HG02571 (cell line): ENCODE results near the gene KDM2B.
A peak's percentile ranks its signal among the peaks of the same experiment; 100 is the strongest.

Source experiments
- ATAC-seq: cut with Tn5 transposase; IDR thresholded peaks from one replicate; pipeline ENCODE4 v1.9.1; 2021; ENCODE audit warnings: mild to moderate bottlenecking, moderate library complexity; ENCODE audit not compliant: unreplicated experiment

KDM2B gene

DNA sequence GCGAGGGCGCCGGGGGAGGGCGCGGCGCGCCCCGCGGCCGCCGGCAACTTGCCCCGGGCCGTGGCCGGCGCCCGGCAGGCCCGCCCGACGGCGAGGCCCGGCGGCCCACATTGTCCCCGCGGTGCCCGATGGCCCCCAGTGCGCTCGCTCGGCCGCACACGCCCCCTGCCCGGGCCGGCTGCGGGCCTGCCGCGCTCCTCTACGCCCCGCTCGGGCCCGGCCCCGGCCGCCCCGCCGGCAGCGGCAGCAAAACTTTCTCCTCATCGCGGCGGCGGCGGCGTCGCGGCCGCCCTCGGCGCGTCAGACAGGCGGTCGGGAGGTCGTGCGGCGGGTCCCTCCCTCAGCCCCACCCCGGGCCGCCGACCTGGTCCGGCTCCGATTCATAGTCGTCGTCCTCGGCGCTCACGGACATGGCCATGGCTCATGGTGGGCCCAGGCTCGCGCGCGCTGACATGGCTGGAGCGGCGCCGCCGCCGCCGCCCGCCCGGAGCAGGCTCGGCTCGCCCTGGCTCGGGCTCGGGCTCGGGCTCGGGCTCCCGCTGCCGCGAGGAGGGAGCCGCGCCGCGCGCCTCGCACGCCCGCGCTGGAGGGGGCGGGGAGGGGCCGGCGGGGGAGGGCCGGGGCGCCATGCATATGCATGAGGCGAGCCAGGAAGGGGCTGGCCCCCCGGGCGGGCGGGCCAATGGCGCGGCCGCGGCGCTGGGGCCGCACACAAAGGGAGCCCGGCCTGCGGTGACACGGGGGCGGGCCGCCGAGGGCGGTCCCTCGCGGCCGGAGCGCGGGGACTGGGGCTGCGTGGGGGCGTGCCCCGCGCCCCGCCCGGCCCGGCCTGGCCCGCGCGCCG lies 113.8 kb downstream of the KDM2B start:
- ATAC-seq = peak; percentile 86

DNA sequence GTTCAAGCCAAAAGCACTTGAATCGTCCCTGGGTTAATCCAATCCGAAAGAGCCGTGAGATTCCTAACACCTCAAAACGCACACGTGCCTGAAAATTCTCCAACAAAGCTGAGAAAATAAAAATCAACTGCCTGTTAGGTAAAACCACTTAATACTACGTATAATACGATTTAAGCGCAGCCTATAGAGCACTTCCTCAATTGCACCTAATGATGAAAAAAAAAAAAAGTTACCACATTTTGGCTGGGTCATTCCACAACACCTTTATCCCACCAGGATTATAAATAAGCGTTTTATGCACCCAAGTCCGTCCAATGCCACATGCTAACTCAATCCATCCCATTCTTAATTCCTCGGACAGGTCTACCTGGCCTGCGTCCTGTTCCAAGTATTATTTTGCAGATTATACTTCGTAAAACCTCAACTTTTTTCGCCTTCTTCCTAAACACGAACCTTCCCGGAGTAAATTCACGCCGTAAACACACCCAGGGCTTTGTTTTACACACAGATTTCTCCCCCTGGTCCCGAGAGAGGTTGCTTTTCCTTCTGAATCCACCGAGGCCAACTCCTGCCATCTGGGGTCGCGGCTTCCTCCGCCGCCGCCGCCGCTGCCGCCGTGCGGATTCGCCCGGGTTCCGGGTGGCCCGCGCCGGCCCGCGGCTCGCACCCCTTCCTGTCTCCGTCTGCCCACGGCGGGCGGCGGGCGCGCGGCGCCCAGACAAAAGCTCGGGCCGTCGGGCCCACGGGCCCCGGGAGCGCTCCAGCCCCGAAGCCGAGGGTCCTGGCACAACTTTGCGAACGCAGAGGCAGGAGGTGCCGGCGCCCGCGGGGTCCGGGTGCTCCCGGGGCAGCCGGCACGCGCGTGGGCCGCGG lies 114.7 kb downstream of the KDM2B start:
- peak; percentile 9 for ATAC-seq

DNA sequence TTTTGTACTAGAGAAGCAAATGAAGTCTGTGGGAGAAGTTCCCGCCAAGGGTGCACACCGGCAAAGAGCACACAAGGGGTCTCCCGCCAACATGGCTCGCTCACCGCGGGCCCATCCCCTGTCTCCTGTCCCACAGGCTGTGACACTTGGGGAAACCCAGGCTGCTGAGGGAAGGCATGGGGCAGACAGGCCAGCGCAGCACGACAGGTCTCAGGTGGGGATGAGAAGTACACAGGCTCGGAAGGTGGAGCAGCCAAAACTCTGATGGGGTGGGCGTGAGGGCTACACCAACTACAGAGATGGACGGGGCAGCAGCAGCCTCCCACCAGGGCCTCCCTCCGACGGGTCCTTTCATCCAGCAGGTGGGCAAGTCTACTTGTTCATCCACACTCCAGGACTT lies 116.5 kb downstream of the KDM2B start:
- ATAC-seq = no peak

DNA sequence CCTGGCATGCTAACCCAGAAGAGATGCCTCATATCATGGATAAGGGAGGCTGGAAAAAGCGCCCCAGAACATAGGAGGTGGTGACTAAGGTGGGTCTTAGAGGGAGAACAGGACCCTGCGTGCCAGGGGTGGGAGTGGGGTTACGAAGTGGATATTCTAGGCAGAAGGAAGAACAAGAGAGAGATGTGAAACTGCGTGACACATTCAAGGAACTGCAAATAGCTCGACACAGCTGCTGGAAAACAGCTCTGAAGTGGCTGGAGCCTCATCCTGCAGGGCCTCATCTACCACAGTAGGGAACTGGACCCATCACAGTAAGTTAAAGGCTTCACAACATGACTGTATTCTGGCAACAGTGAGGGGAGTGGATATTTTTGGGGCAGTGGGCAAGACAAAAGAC lies 119.8 kb downstream of the KDM2B start:
- no peak for ATAC-seq

DNA sequence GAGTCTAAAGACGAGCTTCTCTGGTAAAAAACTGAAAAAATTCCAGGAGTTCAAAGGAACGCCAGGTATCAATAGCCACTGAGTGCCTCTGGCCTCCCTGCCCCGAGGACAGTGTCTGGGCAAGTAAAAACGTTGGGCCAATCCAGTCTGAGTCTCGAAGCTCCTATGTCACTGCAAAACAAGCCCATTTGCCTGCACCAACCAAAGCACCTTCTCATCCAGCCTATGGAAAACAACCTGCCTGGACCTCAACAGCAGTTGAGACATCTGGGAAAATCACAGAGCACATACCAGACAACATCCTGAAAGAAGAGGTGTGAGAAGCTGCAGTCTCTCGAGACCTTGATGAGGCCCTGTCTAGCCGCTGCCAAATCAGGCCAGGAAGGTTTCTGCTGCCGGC lies 124.3 kb downstream of the KDM2B start:
- ATAC-seq = no peak

DNA sequence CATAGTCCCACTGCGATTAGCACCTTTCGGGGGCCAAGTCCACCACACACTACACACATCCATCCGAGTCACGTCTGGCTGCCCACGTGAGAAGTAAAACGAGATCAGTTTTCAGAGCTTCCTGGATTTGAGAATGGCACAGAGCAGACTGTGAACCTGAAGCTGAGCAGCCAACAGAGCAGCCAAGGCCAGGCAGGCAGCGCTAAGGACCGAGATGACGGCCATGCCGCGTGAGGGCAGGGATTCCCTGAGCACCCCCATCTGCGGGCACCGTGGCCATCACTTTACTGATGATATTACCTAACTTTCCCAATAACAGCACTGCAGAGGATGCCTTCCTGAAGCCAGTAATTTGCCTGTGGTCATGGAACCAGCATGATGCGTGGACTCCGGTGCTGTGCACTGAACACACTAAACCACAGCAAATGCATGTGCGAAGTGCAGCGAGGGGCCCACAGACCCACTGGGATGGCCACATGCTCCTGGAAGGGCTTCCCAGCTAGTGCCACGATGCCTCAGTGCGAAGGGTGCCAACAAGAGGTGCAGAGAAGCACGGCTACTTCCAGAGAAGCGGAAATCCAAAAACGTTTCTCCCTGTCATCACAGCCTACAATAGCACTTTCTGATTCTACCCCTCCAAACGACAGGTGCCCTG lies 124.9 kb downstream of the KDM2B start:
- no peak for ATAC-seq

DNA sequence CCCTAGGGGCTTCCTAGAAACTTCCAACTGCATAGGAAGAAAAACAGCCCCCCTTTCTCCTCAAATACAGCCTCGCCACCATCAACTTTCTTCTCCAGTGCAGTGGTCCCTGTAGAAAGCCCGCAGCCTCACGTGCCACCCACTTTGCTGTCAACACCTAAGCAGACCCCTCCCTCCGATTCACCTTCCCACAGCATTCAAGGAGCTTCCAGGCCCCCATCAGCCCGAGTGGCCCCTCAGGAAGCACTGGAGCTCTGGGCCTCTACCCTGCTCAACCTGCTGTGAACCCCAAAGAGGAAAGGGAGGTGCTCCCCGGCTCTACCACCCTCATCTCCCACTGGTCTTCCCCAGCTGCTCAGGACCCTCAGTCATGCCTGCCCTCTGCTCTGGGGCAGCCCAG lies 125.9 kb downstream of the KDM2B start:
- no peak for ATAC-seq

DNA sequence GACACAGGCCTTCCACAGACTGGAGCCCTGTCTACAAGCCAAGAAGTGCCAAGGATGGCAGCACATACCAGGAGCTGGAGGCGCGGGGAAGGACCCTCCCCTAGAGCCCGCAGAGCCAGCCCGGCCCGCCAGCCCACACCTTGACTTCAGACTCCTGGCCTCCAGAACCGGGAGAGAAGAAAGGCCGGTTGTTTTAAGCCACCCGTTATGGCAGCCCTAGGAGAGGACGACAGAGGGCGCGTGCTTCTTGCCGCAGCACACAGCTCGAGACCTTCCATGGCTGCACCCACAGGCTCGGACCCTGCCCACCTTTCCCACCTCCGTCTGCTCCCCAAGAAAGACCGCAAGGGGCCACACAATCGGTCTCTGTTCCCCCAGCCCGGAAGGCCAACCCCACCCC lies 127.2 kb downstream of the KDM2B start:
- ATAC-seq = no peak

DNA sequence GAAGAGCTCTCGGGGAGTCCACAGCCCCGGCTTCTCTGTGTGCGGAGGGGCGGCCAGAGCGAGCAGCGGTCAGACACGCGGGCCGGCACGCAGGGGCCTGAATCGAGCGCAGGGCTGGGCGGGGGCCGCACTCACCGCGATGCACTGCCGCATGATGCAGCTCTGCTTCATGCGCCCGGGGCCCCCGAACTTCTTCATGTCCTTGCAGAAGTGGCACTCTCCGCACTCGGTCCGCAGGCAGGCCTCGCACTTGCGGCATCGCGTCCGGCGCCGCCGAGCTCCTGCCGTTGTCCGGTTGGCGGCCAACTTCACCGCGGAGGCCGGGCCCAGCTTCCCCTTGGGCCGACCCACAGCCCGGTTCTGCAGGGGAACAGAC lies 127.8 kb downstream of the KDM2B start:
- ATAC-seq = no peak

DNA sequence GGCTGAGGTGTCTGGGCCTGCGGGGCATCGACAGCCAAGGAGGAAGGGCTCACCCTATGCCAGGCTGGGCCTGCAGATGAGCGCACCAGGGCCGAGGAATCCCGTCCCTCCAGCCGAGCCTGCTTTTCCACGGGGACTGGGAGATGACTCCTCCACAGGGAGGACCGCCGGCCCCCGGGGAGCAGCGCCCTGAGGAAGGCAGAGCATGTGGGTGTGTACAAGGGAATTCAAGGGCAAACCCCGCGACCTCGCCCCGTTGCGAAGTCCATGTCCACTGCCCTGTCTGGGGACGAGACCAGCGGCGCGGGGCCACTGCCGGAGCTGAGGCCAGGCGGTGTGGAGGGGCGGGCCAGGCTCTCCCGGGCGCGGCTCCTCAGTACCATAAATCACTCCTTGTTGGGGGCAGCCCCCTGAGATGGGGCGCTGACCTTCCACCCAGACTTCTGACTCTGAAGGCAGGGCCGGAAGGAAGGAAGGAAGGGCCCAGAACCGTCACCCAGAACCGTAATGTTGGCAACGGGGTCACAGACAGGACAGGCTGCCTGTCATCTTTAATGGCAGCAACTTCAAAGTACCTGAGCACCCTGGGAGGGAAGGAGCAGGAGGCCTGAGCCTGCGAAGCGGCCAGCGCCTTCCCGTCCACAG lies 128.4 kb downstream of the KDM2B start:
- ATAC-seq = no peak

DNA sequence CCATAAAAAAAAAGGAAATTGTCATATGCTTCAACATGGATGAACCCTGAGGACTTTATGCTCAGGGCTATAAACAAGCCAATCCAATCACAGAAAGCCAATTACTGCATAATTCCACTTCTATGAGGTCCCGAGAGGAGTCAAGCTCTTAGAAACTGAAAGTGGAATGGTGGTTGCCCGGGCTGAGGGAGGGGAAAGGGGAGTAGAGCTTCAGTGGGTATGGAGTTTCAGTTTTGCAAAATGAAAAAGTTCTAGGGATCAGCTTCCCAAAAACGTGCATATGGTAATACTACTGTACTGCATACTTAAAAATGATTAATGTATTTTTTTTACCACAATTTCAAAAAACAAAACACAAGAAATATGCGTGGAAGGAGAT lies 128.9 kb downstream of the KDM2B start:
- ATAC-seq = no peak

DNA sequence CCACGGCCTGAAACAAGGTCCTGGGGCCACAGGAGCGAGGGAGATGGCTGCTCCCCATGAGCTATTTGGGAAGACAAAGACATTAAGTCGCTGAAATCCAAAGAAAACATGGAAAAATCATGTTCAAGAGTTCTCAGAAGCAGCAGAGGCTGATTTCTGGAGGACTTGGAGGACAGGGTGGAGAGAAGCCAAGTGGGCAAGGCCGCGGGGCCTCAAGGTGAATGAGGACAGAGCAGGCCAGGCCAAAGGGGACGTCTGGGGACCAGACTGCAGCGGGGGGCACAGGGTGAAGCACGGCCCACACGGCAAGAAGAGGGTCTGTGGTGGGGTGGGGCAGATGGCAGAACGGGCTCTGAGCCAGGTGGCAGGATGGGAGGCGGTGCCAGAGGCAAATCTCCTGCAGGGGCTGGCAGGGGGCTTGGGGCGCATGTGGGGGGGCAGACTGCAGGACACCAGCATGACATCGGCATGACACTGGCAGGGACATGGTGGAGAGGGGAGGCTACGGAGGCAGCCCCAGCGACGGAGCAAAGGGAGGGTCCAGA lies 132.0 kb downstream of the KDM2B start:
- ATAC-seq = no peak

DNA sequence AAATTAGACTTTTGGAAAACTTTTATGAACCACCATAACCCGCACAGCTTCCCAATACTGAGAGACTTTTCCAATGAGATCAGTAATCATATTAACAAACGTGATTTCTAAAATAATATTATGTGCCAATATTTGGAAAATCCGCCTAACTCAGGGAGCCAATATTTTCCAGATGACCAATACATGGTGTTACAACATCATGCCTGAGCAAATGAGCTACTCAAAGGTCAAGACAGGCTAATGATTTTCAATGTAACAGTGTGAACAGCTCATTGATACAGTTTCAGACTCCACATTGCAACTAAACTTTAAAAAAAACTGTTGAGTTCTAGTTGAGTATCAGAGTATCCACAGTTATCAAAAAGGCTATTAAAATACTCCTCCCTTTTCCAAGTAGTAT lies 134.1 kb downstream of the KDM2B start:
- no peak for ATAC-seq

DNA sequence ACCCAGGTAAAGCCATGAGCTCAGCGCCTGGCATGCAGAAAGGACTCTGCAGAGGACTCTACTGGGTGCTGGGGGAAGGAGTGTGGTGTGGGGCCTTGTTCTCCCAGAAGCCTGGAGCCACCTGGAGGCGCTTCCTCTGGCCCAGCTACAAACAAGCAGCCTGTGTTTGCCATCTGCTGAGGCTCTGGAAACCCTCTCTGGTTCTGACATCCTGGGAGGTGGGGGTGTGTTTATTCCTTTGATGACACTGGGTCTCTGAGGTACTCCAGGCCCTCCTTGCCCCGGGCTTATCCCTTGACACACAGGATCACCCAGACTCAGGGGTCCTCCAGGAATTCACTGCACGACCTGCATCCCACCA lies 136.0 kb downstream of the KDM2B start:
- no peak for ATAC-seq

DNA sequence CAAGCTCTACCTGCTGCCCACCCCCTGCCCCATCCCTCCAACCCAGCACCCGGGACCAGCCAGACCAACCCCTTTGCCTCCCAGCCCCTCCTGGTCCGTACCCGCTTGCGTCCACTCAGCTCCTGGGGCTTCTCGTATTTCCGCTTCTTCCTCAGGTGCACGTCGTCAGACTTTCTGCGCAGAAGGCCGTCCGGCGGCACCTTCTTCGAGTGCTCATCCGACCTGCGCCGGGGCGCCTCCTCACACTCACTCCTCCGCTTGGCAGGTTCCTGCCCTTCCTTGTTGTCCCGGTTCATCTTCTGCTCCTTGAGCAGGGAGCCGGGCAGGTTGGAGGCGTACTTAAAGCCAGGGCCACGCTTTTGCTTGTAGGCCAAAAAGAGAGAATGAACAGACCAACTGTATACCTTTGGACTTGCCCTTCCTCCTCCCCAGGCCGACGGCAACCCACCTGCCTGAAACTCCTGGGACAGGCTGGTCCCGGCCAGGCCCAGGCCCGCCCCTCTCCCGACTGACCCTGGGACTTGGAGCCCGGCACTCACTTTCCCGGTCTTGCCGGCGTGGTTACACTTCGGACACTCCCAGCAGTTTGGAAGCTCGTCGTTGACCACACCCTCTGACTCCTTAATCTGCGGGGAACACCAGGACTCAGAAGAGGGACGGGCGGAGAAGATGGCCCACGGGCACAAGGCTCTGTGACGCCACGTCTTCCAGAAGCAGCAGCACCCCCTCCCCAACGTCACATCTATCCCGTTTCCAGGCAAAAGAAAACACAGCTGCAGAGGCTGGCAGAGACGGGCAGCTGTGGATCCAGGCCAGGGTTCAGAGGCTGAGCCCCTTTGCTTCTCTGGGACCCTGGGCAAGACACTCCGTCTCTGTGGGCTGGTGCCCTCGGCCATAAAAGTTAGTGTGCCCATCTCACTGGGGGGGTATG lies 136.6 kb downstream of the KDM2B start:
- ATAC-seq = no peak

DNA sequence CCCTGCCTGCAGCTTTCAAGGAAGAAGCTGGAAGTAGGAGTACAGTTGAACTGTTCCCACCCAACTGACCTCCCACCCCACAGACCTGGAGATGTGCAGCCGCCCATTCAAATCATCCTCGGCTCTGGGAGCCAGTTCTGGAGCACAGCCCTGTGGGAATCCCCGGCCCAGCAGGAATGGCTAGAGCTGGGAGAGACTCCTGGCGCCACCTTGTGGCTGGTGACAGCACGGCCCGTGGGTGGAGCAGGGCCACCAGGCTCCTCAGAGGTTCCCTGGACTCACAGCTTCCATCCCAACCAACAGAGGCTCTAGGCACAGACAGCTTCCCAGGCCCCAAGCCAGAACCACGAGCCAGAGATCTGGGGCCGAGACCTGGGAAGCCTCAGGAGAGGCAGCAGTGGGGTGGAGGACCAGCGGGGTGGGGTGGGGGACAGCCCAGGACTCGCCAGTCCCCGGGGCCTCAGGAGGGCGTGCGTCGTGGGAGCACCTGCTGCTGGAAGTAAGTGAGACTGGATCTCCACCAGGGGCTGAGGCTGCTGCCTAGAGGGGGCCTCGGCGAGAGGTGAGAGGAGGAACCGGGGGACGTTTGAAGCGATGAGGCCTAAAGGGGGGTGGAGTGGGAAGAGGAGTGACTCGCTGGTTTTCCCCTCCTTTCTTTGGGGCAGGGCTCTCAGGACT lies 137.5 kb downstream of the KDM2B start:
- no peak for ATAC-seq

DNA sequence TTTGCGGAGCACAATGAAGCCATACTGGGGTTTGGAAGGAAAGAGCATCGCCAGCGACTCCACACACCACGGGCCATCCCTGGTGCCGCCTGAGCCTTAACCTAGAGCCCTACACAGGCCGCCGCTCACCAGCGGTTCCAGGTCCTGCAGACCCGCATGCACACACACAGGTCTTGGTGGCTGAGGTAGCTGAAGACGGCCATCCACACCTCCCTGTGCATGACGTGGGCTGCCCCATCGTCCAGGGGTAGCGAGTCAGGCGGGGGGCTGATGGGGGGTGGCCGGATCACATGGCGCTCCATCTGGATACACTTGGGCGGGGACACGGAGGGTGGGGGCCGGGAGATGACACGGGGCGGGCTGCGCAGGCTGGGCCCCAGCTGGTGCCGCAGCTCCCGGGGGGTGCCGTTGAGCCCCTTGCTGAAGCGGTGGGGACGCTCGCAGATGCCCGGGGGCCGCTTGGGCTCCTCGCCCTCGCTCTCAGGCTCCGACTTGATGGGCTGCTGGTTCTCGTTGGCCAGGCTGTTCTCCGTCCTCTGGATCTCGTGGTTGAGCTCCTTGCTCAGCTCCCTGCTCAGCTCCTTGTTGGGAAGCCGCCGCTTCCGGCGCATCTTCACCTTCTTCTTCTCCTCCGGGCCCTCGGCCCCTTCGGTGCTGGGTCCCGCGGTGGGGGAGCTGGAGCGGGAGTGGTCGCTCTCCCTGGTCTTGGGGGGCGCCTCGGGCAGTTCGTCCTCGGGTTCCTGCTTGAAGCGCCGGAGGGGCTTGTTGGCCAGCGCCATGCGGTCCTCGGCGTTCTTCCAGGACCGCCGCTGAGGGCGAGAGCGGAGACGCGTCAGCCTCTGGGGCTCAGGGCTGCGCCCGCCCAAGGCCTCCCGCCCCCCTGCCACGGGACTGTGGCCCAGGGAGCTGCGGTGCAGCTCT lies 138.5 kb downstream of the KDM2B start:
- ATAC-seq = no peak

DNA sequence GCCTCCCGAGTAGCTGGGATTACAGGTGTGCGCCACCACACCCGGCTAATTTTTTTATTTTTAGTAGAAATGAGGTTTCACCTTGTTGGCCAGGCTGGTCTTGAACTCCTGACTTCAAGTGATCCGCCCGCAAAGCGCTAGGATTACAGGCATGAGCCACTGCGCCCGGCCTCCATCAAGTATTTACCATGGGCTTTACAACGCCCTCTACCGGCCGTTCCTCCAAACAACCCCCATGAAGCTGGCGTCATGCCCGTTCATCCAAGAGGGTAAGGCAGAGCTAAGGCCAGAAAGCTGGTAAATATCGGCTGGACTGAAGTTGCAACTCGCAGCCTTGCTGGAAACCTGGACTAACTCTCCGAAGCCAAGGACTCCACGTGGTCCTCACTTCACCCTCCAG lies 139.3 kb downstream of the KDM2B start:
- no peak for ATAC-seq
